GM12865 (cell line): ENCODE data around the gene DACT1.

ENCODE experiments used
- DNase-seq: peaks from one replicate; pipeline ENCODE4 v3.0.0; 2010; ENCODE audit warnings: low read depth
- H3K4me3 ChIP-seq: 2 replicates; pipeline ENCODE4 v1.5.1; 2011; ENCODE audit warnings: mild to moderate bottlenecking, low read depth, low read length, control low read depth
- CTCF ChIP-seq: IDR thresholded peaks from 2 replicates; pipeline ENCODE4 v1.5.1; 2011; ENCODE audit warnings: low read length, control low read depth, low read depth, inconsistent platforms; ENCODE audit not compliant: insufficient read depth; ENCODE audit errors: missing control alignments

The DACT1 gene

GRCh38 chr14:58635091-58635830, 2.5 kb upstream of the DACT1 start:
- peak; percentile 55 for DNase-seq

GRCh38 chr14:58636129-58636528, 1.6 kb upstream of the DACT1 start:
- DNase-seq: no peak
- no peak overlapping the region for H3K4me3 ChIP-seq
- no peak for TF ChIP-seq CTCF

More at GRCh38 chr14:58635091-58635830, 2.5 kb upstream of the DACT1 start:
- no peak for TF ChIP-seq CTCF
- no peak overlapping the region for H3K4me3 ChIP-seq

GRCh38 chr14:58637040-58637390, 747 bp upstream of the DACT1 start:
- peak; percentile 44 for DNase-seq
- no peak for TF ChIP-seq CTCF
- H3K4me3 ChIP-seq: peak overlapping the region; percentile 66

- peak; percentile 49 for DNase-seq
- H3K4me3 ChIP-seq: peak overlapping the region; percentile 54
- no peak for TF ChIP-seq CTCF
These were observed 752 bp downstream of the DACT1 start for GRCh38 chr14:58638231-58639197.

GRCh38 chr14:58639198-58639565, 1.4 kb downstream of the DACT1 start:
- DNase-seq: no peak
- peak overlapping the region; percentile 54 for H3K4me3 ChIP-seq
- no peak for TF ChIP-seq CTCF

GRCh38 chr14:58639842-58640484, 2.2 kb downstream of the DACT1 start:
- no peak overlapping the region; the same call in 1 of the 2 replicates for H3K4me3 ChIP-seq
- TF ChIP-seq CTCF: peak; percentile 39
- peak; percentile 59 for DNase-seq
